CD4-positive, alpha-beta T cell treated with Interleukin-21 for 1 hour (primary cell): ENCODE measurements around the gene RAB30.
"Not testable (repeated sequence)": the region's sequence is repeated elsewhere in the genome, so short reads cannot be mapped to it uniquely, and the experiment has no call there.

Experiments
- DNase-seq: peaks from one replicate; pipeline ENCODE4 v3.0.0-alpha.2; 2020

The RAB30 gene

DNA sequence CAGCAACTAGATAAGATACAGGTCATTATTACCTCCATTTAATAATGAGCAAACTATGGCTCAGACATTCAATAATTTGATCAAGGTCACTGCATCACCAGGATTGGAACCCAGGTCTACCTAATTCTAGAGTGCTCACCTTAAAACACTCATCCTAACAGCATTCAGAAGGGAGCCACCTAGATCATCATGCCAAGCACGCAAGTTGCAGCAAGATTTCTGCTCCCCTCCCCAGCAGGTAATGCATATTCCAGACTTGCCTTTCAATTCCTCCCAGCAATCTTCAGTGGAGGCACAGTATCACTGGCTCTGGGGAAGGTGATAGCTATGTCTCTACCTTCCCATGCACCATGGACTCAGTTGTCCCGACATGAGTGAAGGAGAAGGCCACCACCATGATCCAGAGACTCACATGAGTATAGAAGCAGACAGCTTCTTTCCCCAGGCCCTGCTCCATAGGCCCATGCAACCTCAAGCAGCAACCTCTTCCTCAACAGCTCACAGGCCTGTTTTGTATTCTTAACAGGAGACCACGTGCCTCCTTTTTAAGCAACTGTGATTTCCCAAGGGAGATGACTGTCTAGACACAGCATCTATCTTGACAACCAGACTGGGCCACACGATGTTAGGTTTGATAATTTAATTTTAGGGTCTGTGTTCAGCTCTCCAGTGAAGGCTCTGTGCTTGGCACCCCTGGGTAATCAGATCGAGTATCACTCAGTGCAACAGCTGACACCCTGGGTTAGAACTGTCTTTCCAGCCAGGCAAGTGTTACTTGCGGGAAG is 36.4 kb downstream of the RAB30 start:
- DNase-seq = no peak

DNA sequence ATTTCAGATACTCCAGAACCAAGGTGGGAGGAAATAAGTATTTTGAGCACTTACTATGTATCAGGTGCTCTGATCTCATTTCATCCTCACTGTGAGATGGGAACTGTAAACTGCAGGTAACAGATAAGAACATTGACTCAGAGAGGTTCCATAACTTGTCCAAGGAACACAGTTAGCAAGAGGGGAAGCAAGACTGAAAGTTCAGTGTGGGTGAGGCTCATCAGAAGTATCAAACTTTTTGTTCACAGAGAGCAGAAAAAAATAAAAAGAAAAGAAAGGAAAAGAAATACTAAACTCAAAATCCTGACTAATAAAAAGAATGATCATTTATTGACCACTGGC is 37.1 kb downstream of the RAB30 start:
- DNase-seq = no peak

DNA sequence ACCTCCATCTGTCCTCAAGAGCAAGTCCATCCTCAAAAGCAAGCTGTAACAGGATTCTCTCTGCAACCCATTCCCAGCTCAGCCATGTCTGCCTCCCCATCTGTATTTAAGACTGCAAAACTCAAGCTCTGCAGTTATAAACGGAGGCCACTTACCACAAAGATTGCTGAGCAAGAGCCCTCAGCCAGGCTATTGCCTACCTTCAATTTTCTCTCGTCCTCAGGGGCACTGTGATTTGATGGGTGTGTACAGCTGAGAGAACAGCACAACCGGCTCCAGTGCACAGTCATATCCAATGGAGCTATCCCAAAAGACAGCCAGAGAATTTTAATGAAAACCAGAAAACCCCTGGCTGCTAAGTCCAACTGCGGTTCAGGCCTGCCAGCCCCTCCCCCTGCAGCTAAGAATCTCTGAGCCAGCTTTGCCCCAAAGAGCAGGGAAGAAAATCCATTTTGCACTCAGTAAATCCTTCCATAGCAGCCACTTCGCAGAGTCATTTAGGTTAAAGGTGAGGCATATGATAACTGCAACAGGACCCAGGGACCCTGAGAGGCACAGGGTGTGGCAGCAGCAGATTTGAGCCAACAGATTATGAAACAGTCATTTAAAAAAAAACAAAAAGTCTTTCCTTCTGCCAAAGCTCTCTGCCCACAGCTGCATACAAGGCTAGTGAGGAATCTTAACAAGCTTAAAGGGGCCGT is 37.6 kb downstream of the RAB30 start:
- DNase-seq = no peak

DNA sequence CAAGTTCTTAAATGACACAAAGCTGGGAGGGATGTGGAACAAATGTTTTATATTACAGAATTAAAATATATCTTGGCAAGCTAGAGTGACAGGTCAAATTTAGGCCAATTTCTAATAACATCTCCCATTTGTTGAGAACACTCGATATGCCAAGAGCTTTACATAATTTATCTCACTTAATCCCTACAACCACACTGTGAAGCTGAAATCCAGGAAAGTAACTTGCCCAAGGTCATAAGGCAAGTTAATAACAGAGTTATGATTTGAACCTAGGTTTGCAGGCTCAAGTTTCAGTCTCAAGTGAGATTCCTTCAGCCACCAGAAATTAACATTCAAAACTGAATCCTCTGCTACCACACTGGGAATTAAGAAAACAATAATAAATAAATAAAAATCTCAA is 38.3 kb downstream of the RAB30 start:
- no peak for DNase-seq

DNA sequence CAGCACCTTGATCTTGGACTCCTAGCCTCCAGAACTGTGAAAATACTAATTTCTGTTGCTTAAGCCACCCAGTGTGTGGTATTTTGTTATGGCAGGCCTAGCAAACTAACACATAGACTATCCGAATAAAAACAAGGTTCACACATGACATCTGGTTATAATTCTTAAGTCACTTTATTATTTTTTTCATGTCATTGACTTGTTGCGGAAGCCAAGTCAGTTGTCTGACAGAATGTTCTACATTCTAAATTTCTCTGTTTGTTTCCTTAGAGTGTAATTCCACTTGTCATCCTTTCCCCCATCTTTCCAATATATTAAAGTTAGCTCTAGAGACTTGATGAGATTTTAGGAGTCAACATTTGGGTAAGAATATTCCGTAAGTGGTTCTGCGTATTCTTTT is 40.6 kb downstream of the RAB30 start:
- DNase-seq = no peak

DNA sequence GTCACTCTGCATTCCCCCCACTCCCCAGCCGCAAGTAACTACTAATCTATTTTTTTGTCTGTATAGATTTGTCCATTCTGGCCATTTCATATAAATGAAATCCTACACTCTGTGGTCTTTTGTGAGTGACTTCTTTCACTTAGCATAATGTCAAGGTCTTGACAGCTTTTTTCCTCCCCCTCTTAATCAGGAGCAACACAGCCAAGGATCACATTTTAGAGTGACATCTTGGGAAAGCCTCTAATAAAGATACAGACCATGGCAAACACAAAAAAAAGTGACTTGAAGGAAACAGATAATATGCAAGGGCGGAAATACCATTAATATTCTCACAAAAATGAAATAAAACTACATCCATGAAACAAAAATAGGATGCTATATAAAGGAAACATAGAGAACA is 43.9 kb downstream of the RAB30 start:
- DNase-seq = no peak

DNA sequence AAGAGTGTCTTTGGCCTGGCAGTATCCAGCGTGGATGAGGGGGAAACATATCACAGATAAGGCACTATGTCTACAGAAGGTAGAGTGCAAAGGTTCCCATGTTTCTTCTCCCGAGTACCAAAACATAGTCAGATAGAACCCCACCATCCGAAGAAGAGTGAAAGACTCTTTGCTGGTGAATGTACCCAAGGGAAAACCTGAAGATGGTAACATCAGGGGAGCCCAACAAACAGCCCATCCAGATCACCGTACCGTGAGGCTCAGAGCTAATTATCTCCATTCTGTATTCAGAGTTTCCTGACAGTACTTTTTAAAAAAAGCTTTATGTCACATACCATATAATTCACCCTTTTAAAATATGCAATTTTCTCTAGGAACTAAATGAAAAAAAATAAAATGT is 44.4 kb downstream of the RAB30 start:
- DNase-seq = no peak

DNA sequence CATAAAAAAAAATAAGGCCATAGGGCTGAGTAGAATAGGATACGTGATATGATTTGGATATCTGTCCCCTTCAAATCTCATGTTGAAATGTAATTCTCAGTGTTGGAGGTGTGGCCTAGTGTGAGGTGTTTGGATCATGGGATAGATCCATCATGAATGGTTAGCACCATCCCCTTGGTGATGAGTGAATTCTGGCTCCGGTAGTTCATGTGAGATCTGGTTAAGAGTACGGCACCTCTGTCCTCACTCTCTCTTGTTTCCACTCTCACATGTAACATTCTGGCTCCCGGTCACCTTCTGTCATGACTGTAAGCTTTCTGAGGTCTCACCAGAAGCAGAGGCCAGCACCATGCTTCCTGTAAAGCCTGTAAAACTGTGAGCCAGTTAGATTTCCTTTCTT is 45.5 kb downstream of the RAB30 start:
- DNase-seq = no peak

DNA sequence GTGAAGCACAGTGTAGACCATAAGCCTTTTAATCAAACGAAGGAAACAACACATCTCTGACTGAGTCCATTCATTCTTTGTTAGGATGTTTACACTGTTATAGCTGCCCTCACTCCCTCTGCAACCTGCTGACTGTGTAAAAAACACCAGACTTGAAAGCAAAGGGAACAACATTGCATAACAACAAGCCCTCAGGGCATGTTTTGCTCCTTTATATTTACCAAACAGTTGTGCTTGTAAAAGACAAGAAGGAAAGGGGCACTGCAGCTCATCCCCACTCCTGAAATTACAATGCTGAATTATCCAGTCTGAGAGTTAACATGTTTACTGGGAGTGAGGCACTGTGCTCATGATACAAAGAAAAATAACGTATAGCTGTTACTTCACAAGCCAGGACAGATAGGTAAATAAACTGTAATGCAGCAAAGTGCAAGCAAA is 46.4 kb downstream of the RAB30 start:
- DNase-seq = no peak

DNA sequence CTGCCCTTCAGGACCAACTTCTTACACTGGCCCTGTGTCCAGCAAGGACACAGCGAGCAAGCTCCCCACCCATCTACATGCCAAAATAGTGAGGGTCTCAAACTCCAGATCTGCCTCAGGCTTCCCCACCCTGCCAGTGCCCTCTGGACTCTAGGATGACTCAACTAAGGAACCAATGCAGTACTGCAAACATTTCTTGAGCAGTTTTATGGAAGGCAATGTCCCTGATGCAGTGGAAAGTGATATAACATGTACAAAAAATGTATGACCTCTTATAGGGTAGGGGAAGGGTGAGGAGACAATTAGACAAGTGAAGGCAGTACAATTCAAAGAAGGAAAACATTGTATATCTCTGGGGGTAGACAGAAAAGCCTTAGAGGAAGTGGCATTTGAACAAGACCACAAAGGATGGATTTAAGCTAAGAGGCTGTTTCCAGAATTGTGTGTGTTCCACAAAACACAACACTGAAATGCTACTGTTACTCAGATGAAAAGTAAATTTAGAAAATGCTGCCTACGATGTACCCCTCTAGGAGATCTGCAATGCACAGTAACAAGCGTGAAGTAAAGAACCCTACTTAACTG is 47.3 kb downstream of the RAB30 start:
- DNase-seq = no peak

DNA sequence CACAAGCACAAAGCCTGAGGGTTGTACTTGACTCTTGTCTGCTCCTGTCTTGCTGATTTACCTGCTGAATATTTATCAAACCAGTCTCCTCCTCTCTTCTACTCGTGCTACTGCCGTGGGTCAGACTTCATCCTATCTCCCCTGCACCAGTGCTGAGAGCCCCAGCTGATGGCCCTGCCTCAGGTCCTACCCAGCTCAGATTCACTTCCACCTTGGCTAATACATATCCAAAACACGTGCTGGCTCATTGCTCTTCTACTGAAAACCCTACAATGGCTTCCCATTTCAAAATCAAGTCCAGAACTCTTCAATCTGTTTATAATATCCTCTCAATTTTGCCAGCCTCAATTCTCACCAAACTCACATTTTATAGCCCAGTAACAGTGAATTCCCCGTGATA is 48.3 kb downstream of the RAB30 start:
- no peak for DNase-seq

DNA sequence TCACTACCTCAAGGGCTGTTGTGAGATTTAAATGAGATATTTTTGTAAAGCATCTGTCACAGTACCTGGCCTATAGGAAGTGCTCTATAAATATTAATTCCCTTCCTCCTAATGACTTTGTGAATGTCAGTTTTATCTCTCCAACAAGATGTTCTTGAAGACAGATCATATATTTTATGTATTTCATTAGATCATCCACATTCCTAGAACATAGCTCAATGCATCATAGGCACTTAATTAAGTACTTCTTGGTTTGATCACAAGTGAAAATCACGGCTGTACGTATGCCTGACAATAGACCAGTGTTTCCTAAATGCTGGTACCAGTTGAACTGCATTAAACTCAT is 49.9 kb downstream of the RAB30 start:
- no peak for DNase-seq

DNA sequence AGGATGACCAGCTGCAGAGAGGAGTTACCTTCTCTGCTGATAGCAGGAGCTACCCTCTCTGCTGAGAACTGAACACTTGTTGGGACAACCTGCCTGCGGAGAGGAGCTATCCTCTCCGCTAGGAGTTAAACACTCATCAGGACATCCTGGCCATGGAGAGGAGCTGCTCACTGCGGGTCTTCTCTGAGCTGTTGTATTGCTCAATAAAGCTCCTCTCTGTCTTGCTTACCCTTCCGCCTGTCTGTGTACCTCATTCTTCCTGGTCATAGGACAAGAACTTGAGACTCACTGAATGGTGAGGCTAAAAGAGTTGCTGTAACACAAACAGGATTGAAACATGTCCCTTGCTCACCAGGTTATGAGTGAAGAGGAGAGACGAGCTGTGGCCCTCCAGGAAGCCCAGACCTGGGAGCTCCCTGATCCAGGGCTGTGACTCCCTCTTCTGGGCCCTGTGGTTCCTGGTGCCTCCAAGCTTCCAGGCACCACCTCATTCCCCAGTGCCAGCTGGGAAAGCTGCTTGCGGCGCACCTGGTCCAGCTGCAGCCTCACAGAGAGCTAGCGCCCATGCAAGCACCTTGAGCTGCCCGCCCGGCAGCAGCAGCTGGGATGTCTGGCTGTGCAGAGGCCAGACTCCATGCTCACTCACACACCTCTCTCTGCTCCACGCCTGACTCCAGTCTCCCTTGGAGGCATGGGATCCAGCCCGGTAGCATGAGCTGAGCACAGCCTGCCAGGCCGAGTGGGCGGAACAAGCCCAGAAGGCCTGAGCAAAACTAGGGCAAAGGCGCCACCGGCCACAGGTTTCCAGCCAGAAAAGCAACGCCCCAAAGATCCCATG is 50.5 kb downstream of the RAB30 start:
- DNase-seq = no peak

DNA sequence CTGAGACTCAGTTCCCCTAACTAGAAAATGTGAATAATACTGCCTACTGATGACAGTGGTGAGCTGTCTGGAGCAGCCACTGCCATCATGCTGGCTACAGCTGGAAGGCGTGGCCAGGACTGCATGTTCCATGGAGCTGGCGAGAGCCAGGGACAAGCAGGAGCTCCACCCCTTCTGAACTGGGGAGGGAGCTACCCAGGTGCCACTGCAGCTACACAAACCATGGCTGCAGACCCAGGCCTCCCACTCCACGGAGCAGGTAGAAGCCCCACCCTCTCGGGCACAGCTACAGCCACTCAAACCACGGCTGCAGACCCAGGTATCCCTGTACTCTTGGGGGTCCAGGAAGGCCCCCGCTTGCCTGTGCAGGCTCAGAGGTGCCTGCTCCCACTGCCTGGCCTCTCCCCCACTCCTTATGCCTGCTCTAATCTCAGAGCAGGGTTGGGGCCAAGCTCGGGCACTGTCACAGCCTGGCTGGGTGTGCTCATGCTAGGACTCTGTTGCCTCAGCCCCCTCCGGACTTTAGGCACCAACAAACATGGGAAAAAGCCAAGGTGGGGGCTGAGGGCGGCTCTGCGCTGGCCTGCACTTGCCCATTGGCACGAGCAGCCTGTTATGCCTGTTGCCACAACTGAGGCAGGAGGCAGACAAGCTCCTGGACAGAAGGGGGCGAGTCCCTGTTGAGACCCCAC is 51.7 kb downstream of the RAB30 start:
- DNase-seq = no peak

DNA sequence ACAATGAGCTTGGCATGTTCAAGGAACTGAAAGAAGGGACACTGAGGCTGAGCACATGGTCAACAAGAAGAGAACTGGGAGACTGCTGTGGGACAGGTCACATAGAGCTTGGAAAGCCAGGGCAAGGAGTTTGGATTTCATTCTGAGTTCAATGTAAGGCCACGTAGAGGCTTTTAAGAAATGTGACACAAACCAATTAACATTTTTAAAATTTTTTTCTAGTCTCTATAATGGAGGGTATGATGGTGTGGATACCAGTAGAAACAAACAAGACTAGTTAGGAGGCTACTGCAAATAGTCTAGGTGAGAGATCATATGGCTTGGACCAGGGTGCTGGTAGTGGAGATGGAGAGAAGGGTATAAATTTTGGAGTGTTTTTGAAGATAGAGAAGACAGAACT is 56.7 kb downstream of the RAB30 start:
- no peak for DNase-seq

DNA sequence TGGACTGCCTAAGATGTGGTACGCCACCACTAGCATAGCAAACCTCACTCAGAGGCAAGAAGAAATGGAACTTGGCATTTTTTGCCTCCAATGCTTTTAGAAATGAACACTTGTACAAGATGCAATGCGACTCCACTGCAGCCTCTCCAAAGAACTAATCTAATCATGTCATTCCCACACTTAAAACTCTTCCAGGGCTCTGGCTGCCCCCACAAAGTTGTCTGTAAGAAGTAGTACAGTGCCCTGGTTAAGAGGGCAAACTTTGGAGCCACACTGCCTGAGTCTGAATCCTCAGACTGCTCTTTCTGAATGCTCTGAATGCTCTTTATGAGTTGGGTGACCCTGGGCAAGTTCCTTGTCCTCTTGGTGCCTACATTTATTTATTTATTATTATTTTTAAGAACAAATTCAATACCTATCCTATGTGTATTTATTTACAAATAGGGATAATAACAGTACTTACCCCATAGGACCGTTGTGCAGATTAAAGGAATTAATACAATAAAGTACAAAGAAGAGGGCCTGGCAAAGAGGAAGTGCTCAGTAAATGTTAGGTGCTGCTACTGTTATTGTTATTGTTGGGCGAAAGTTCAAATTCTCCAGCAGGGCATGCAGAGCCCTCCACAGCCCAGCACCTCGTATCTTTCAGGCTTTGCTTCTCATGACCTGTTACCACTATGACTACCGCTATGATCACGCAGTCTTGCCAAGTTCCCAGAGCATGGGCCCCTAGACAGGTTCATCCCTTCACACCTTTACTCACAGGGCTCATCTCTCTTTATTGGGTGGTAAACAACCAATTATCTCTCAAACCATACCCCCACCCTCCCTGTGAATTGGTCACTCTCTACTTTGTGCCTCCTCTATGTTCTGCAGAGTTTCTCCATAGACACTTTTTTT is 59.3 kb downstream of the RAB30 start:
- DNase-seq = no peak

DNA sequence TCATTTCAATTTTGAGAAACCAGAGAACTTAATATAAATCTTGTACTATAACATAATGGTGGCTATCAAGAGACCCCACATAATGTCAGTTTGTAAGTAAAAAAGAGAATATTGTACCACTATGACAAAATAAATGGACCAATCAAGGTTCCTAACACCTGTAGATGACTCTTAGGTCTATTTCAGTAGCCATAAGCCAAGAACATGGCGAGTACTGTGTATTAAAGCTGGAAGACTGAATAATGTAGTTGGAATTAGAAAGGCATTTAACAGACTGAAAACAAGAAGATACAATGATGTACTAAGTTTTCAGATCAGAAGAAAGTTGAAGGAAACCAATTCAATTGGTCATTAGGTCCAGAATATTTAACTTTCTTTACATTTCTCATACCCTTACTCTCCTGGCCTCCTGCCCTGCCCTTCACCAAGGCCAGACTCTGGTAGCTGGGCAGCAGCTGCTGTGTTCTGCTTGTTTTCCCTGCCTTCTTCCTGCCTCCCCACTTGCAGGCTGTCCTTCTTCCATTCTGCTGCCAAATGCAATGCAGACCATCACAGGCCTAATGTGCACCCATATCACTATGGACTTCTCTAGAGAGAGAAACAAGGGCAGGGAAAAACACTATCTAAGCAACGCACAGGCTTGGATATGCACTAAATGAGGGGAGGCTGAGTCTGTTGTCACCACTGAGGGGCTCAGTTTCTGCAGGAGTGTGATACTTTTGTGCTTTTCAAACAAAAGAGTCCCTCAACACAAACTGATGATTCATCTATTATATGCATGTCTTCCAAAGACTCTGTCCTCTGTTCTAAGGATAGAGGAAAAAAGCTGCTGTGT is 60.1 kb downstream of the RAB30 start:
- DNase-seq = no peak

DNA sequence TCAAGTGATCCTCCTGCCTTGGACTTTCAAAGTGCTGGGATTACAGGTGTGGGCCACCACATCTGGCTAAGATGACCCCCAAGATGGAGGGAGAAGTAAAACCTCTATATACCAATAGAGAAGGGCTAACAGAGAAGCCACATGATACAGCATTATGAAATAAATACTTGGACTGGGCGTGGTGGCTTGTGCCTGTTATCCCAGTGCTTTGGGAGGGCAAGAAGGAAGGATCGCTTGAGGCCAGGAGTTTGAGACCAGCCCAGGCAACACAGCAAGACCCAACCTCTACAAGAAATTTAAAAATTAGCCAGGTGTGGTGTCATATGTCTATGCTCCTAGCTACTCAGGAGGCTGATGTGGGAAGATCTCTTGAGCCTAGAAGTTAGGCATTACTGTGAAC is 61.7 kb downstream of the RAB30 start:
- DNase-seq = no peak

DNA sequence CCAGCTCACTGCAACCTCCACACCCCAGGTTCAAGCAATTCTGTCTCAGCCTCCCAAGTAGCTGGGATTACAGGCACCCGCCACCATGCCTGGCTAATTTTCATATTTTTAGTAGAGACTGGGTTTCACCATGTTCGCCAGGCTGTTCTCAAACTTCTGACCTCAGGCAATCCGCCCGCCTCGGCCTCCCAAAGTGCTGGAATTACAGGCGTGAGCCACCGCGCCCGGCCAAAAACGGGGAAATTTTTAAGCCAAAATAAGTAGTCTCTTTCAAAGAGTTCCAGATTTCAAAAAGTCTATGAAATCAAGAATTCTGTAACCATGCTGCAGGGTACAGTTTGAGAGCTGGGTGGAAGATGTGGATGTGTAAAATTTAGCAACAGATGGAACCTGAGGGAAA is 62.6 kb downstream of the RAB30 start:
- DNase-seq = not testable (repeated sequence)

DNA sequence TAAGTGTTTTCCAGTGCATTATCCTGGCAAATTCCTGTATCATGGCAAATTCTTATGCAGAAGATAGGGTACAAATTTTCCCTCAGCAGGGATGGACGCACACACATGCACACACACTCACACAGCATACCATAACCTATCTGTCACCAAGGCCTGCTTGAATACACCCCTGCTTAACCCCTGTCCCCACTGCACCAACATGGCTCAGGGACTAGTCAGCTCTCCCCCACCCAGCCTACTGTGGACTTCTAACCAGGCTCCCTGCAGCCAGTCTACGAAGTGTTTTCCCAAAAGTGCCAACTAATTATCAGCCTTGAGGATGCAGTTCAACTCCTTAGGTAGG is 63.1 kb downstream of the RAB30 start:
- DNase-seq = no peak
